Measurements from ENCODE around the gene ARRDC2. TPM values are rescaled to one million over a fixed set of nuclear protein-coding genes. Genes with fewer than 3 reads are reported as not detected.
A peak's percentile ranks its signal among the peaks of the same experiment; 100 is the strongest.

Gene ARRDC2
- total and polyA plus RNA-seq, 8 donors: 3.8 to 34.8 (median 9.6) TPM

GRCh38 chr19:18007044-18007916 lies 690 bp upstream of the ARRDC2 start:
- DNase-seq (peak; percentile 73 to 96 (median 89)), FAIRE-seq (no peak), ATAC-seq (peak; percentile 85 to 93 (median 90))
- Histone ChIP-seq H3K27ac (peak overlapping the region; percentile 58 to 89 (median 76)), H3K36me3 (no peaks in the 10 kb centered on the region), H3K27me3 (no peaks in the 10 kb centered on the region), H3K4me1 (peaks cover 0 to 9% (median 0%) of the 10 kb centered on the region in 3 donors), H3K4me3 (peak overlapping the region; percentile 20 to 53 (median 32)), H3K9me3 (no peaks in the 10 kb centered on the region)
- WGBS, 2 donors: 1% methylated on average over 46 of the region's 46 CpGs
- intact Hi-C loops (cut with DNase I): loop anchor here in 1 of 3 donors (1.0 kb wide), 1 partner anchor 51 kb away; no protein-coding TSS in a partner anchor
- TF ChIP-seq CTCF (IDR thresholded peaks at IDR 0.05): peak; percentile 94 to 98 (median 96)

GRCh38 chr19:18008814-18009213 lies 844 bp downstream of the ARRDC2 start:
- Histone ChIP-seq H3K27ac (peak overlapping the region in 1 of 4 donors; percentile 89), H3K4me1 (peaks cover 0 to 9% (median 0%) of the 10 kb centered on the region in 3 donors), H3K9me3 (no peaks in the 10 kb centered on the region), H3K27me3 (no peaks in the 10 kb centered on the region), H3K36me3 (peaks cover 0 to 2% (median 0%) of the 10 kb centered on the region in 3 donors), H3K4me3 (peak overlapping the region in 2 of 4 donors; percentile 39 to 53)
- no peak for TF ChIP-seq CTCF (IDR thresholded peaks at IDR 0.05)
- 94 to 97% methylated on average over 11 of the region's 11 CpGs for WGBS, 2 donors
- DNase-seq (peak in 1 of 6 donors; percentile 29), ATAC-seq (no peak), FAIRE-seq (no peak)
- intact Hi-C loops (cut with DNase I): no loop called here

GRCh38 chr19:18009412-18010066 lies 1.6 kb downstream of the ARRDC2 start:
- Histone ChIP-seq H3K9me3 (no peaks in the 10 kb centered on the region), H3K27me3 (no peaks in the 10 kb centered on the region), H3K4me3 (peak overlapping the region in 1 of 4 donors; percentile 53), H3K27ac (peak overlapping the region in 1 of 4 donors; percentile 89), H3K36me3 (peaks cover 0 to 3% (median 0%) of the 10 kb centered on the region in 3 donors), H3K4me1 (peaks cover 0 to 9% (median 0%) of the 10 kb centered on the region in 3 donors)
- ATAC-seq (no peak), FAIRE-seq (no peak), DNase-seq (peak in 1 of 6 donors; percentile 23)
- TF ChIP-seq CTCF (IDR thresholded peaks at IDR 0.05): no peak
- intact Hi-C loops (cut with DNase I): loop anchor here in 1 of 3 donors (5.0 kb wide), 1 partner anchor 53 kb away; no protein-coding TSS in a partner anchor
- WGBS, 2 donors: 93 to 95% methylated on average over 37 of the region's 37 CpGs

- intact Hi-C loops (cut with DNase I): loop anchor here in 1 of 3 donors (5.0 kb wide), 1 partner anchor 52 kb away; no protein-coding TSS in a partner anchor
- Histone ChIP-seq H3K4me3 (no peak overlapping the region), H3K4me1 (peaks cover 0 to 9% (median 0%) of the 10 kb centered on the region in 3 donors), H3K36me3 (peaks cover 0 to 3% (median 0%) of the 10 kb centered on the region in 3 donors), H3K27me3 (no peaks in the 10 kb centered on the region), H3K9me3 (no peaks in the 10 kb centered on the region), H3K27ac (no peak overlapping the region)
- ATAC-seq: no peak
- 80 to 88% methylated on average over 11 of the region's 11 CpGs for WGBS, 2 donors
- TF ChIP-seq CTCF (IDR thresholded peaks at IDR 0.05): no peak
- no peak for FAIRE-seq
- DNase-seq: peak in 1 of 6 donors; percentile 74
Observed at GRCh38 chr19:18010149-18010548, 2.2 kb downstream of the ARRDC2 start.

Data from pancreas (tissue), 10 donors.